ENCODE measurements around the gene TBL1X. TPM values are rescaled to one million over a fixed set of nuclear protein-coding genes. Genes with fewer than 3 reads are reported as not detected.
"Not testable (repeated sequence)": the region's sequence is repeated elsewhere in the genome, so short reads cannot be mapped to it uniquely, and the experiment has no call there.

TBL1X gene
- total and polyA plus RNA-seq, 12 donors: 5.0 to 256 (median 28.1) TPM

GRCh38 chrX:9433596-9433995 lies 31.3 kb upstream of the TBL1X start:
- H3K27ac ChIP-seq: no peak overlapping the region
- no peaks in the 10 kb centered on the region for H3K36me3 ChIP-seq (replicated peaks in 1 of 2)
- H3K27me3 ChIP-seq: no peaks in the 10 kb centered on the region
- H3K4me1 ChIP-seq (replicated peaks in 1 of 2): no peaks in the 10 kb centered on the region
- intact Hi-C loops (cut with DNase I): no loop called here
- DNase-seq: no peak
- no peaks in the 10 kb centered on the region for H3K9me3 ChIP-seq (replicated peaks in 1 of 3)
- no peak overlapping the region for H3K4me3 ChIP-seq
- 40 to 77% (median 73%) methylated on average over 1 to 3 of the region's 3 CpGs for WGBS, 4 donors
- no peak for TF ChIP-seq CTCF (IDR thresholded peaks at IDR 0.05)
- no peak for TF ChIP-seq POLR2A (IDR thresholded peaks at IDR 0.05)

GRCh38 chrX:9434051-9434550 lies 30.8 kb upstream of the TBL1X start:
- H3K4me3 ChIP-seq: no peak overlapping the region
- intact Hi-C loops (cut with DNase I): no loop called here
- no peak for TF ChIP-seq CTCF (IDR thresholded peaks at IDR 0.05)
- TF ChIP-seq POLR2A (IDR thresholded peaks at IDR 0.05): no peak
- H3K36me3 ChIP-seq (replicated peaks in 1 of 2): no peaks in the 10 kb centered on the region
- WGBS, 4 donors: 76 to 100% (median 85%) methylated on average over 2 to 3 of the region's 3 CpGs
- H3K9me3 ChIP-seq (replicated peaks in 1 of 3): no peaks in the 10 kb centered on the region
- no peak overlapping the region for H3K27ac ChIP-seq
- no peaks in the 10 kb centered on the region for H3K4me1 ChIP-seq (replicated peaks in 1 of 2)
- no peak for DNase-seq
- no peaks in the 10 kb centered on the region for H3K27me3 ChIP-seq

GRCh38 chrX:9435086-9435485 lies 29.8 kb upstream of the TBL1X start:
- DNase-seq; H3K4me1 ChIP-seq (replicated peaks in 1 of 2); H3K9me3 ChIP-seq (replicated peaks in 1 of 3); H3K4me3 ChIP-seq; intact Hi-C loops (cut with DNase I); H3K27ac ChIP-seq; H3K36me3 ChIP-seq (replicated peaks in 1 of 2); H3K27me3 ChIP-seq: not testable (repeated sequence)
- WGBS, 4 donors: 61 to 100% (median 78%) methylated on average over 1 to 2 of the region's 2 CpGs

DNA sequence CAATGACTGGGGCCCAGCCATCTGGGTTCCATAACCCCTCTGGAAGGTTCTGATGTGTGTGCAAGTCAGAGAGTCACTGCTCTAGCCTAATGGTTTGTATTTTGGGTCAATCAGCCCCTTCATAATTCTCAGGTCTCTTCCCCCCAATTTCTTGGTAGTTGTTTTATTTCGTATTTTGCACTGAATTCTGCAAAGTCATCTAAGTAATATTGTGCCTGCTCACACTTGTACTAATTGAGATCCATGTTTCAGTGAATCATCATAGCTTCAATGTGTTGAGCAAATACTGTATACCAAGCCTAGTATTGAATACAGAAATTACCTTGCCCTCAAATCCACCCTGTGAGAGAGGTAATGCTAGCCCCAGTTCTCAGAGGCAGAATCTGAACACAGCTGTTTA lies 28.0 kb upstream of the TBL1X start:
- TF ChIP-seq CTCF (IDR thresholded peaks at IDR 0.05) (no peak), POLR2A (IDR thresholded peaks at IDR 0.05) (no peak)
- Histone ChIP-seq H3K4me1 (replicated peaks in 1 of 2) (no peaks in the 10 kb centered on the region), H3K9me3 (replicated peaks in 1 of 3) (no peaks in the 10 kb centered on the region), H3K27ac (no peak overlapping the region), H3K27me3 (no peaks in the 10 kb centered on the region), H3K36me3 (replicated peaks in 1 of 2) (no peaks in the 10 kb centered on the region), H3K4me3 (no peak overlapping the region)
- whole genome bisulfite sequencing, 4 donors: 75 to 91% (median 80%) methylated on average over 1 of the region's 1 CpG
- no peak for DNase-seq
- intact Hi-C loops (cut with DNase I): no loop called here

DNA sequence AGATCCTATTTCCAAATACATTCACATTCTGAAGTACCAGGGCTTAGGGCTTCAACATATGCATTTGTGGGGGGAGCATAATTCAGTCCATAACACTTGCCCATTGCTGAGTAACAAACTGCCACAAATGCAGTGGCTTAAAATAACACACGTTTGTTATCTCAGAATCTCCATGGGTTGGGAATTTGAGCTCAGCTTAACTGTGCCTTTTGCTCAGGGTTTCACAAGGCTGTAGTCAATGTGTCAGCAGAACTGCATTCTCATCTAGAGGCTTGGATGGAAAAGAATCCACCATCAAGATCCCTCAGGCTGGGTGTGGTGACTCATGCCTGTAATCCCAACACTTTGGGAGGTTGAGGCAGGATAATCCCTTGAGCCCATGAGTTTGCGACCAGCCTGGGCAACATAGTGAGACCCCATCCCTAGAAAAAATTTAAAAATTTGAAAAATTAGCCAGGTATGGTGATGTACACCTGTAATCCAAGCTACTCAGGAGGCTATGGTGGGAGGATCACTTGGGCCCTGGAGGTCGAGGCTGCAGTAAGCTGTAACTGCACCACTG lies 25.8 kb upstream of the TBL1X start:
- Histone ChIP-seq H3K4me3 (no peak overlapping the region), H3K4me1 (replicated peaks in 1 of 2) (no peaks in the 10 kb centered on the region), H3K27me3 (no peaks in the 10 kb centered on the region), H3K27ac (no peak overlapping the region), H3K9me3 (replicated peaks in 1 of 3) (no peaks in the 10 kb centered on the region), H3K36me3 (replicated peaks in 1 of 2) (no peaks in the 10 kb centered on the region)
- 77 to 86% (median 82%) methylated on average over 1 to 3 of the region's 3 CpGs for WGBS, 4 donors
- intact Hi-C loops (cut with DNase I): no loop called here
- TF ChIP-seq POLR2A (IDR thresholded peaks at IDR 0.05): no peak
- no peak for TF ChIP-seq CTCF (IDR thresholded peaks at IDR 0.05)
- DNase-seq: no peak

All from adrenal gland (tissue), 12 donors.